WI38 (cell line): Measurements from ENCODE around the gene EPN2.

ENCODE experiments used
- H3K4me3 ChIP-seq: 2 replicates; pipeline ENCODE4 v1.5.1; 2011; ENCODE audit warnings: low read depth, mild to moderate bottlenecking, control low read depth, low read length
- TF ChIP-seq, protein P1 (sequence below): IDR thresholded peaks from 2 replicates; pipeline ENCODE4 v1.5.1; 2012; ENCODE audit warnings: low read depth, mild to moderate bottlenecking, control low read depth, low read length

Gene EPN2

DNA sequence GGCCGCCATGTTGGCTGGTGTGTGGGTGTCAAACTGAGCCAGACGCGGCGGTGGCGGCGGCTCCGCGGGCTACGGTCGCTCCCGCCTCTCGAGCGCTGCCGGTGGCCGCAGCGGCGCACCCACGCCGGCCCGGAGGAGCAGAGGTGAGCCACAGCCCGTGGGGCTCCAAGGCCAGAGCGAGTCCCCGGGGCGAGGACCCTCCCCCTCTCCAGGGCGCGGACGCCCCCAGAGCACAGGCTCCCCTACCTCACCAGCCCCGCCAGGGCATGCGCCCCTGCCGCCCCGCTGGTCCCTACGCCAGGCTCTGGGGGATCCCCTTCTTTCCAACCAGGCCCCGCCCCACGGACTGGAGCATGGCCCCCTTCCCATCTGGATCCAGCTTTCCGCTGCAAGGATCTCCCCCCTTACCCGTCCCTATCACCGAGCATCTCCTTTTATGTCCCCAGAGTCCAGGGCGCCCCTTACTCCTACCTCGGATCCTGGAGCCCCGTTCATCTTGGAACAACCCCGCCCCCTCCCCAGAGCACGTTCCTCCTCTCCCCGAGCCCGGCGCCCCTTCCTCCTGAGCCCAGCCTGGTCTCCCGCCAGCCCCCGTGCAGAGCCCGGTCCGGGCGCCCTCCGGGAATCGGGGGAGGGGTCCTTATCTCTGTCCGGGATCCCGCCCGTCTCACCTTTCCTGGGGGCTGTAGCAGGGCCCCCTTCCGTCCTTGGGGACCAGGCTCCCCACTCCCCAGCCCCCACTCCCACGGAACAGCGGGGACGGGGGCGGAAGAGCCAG is 412 bp downstream of the EPN2 start:
- TF ChIP-seq, protein P1, sequence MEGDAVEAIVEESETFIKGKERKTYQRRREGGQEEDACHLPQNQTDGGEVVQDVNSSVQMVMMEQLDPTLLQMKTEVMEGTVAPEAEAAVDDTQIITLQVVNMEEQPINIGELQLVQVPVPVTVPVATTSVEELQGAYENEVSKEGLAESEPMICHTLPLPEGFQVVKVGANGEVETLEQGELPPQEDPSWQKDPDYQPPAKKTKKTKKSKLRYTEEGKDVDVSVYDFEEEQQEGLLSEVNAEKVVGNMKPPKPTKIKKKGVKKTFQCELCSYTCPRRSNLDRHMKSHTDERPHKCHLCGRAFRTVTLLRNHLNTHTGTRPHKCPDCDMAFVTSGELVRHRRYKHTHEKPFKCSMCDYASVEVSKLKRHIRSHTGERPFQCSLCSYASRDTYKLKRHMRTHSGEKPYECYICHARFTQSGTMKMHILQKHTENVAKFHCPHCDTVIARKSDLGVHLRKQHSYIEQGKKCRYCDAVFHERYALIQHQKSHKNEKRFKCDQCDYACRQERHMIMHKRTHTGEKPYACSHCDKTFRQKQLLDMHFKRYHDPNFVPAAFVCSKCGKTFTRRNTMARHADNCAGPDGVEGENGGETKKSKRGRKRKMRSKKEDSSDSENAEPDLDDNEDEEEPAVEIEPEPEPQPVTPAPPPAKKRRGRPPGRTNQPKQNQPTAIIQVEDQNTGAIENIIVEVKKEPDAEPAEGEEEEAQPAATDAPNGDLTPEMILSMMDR = no peak
- H3K4me3 ChIP-seq = peak overlapping the region; percentile 95

GRCh38 chr17:19238167-19238505 is 970 bp downstream of the EPN2 start:
- TF ChIP-seq, protein P1 = no peak
- peak overlapping the region; percentile 95 for H3K4me3 ChIP-seq

- no peak overlapping the region for H3K4me3 ChIP-seq
- TF ChIP-seq, protein P1 = no peak
These were observed 2.4 kb downstream of the EPN2 start for GRCh38 chr17:19239544-19239943.

DNA sequence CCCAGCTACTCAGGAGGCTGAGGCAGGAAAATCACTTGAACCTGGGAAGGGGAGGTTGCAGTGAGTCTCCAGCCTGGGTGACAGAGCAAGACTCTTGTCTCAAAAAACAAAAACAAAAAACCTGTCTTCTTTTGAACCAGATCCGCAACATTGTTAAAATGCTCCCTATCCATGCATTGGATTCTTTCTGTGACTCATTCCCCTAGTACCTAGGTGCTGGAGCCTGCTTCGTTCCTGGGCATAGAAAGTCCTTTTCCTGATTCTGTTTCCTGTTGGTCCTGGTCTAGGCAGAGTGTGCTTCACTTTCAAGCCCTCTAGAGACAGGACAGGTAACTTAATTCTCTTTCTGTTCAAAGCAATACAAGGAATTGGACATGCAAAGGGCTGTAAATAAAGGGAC is 5.2 kb downstream of the EPN2 start:
- H3K4me3 ChIP-seq = no peak overlapping the region
- TF ChIP-seq, protein P1 = no peak

GRCh38 chr17:19242926-19243325 is 5.8 kb downstream of the EPN2 start:
- no peak overlapping the region for H3K4me3 ChIP-seq
- TF ChIP-seq, protein P1 = no peak

DNA sequence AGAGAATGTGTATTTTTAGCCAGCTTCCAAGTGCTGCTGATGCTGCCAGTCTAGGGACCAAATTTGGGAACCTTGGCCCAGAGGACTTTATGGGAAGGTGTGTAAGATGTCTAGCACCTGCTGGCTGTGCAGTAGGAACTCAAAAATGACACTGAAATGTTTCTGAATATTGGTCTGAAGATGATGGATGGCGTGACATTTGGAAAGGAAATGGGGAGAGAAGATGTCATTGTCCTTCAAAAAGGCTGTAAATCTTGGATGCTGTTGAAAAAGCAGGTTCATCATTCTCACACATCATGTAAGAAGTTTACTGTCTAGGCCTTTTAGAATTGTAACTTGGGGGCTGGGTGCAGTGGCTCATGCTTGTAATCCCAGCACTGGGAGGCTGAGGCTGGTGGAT is 6.7 kb downstream of the EPN2 start:
- TF ChIP-seq, protein P1 = no peak

DNA sequence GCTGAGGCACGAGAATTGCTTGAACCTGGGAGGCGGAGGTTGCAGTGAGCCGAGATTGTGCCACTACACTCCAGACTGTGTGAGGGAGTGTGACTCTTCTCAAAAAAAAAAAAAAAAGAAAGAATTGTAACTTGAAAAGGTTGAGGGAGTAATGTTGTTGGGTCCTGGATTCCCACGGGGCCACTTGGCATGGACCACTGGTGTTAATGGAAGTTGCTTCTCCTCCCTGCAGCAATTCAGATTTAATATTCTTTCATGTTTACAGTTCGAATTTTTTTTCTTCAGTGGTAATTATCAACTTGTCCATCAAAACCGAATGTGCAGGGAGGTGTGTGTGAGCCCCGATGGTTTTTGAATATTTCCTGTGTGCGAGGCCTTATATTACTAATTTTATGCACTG is 7.2 kb downstream of the EPN2 start:
- TF ChIP-seq, protein P1 = no peak
- H3K4me3 ChIP-seq = no peak overlapping the region

More for the DNA sequence above, 6.7 kb downstream of the EPN2 start:
- no peak overlapping the region for H3K4me3 ChIP-seq
